ENCODE data around the gene OPTN.

- TF ChIP-seq CTCF (conservative IDR thresholded peaks at IDR 0.05) (no peak), ZFX (IDR thresholded peaks at IDR 0.05) (no peak)
These were observed 48.8 kb upstream of the OPTN start for GRCh38 chr10:13051126-13051694.

All from C4-2B (cell line).